Small intestine (tissue), 7 donors: ENCODE results near the gene ILK. TPM values are rescaled to one million over a fixed set of nuclear protein-coding genes. Genes with fewer than 3 reads are reported as not detected.

Source experiments
- DNase-seq, 2 donors: peaks; one replicate each; pipeline versions ENCODE4 v3.0.0 to v3.0.0-alpha.2; 2013
- FAIRE-seq: peaks from 2 replicates; lab custom pipeline; 2012; peaks lifted over from hg19 to GRCh38; lab: Jason Lieb, UNC
- H3K27ac ChIP-seq, 3 donors: one replicate each; pipeline ENCODE4 v1.5.1; 2013; ENCODE audit warnings: low read length in 2 of 3, mild to moderate bottlenecking in 2 of 3, control low read depth in 1 of 3, inconsistent platforms in 1 of 3, low read depth in 1 of 3, moderate library complexity in 1 of 3
- H3K27me3 ChIP-seq, 3 donors: one replicate each; pipeline ENCODE4 v1.6.1; 2013; ENCODE audit warnings: low read length in 3 of 3, inconsistent platforms in 1 of 3; ENCODE audit not compliant: control insufficient read depth in 3 of 3, insufficient read depth in 3 of 3
- H3K36me3 ChIP-seq, 3 donors: one replicate each; pipeline ENCODE4 v1.6.1; 2013; ENCODE audit warnings: low read length in 3 of 3, inconsistent platforms in 1 of 3, low read depth in 1 of 3, mild to moderate bottlenecking in 1 of 3, moderate library complexity in 1 of 3; ENCODE audit not compliant: control insufficient read depth in 3 of 3, insufficient read depth in 2 of 3
- H3K4me1 ChIP-seq, 3 donors: one replicate each; pipeline ENCODE4 v1.6.1; 2013; ENCODE audit warnings: low read length in 2 of 3, inconsistent platforms in 1 of 3, low read depth in 1 of 3, mild to moderate bottlenecking in 1 of 3, moderate library complexity in 1 of 3; ENCODE audit not compliant: control insufficient read depth in 3 of 3, insufficient read depth in 2 of 3
- H3K4me3 ChIP-seq, 3 donors: one replicate each; pipeline ENCODE4 v1.5.1; 2013; ENCODE audit warnings: low read length in 3 of 3, control low read depth in 1 of 3, inconsistent platforms in 1 of 3, low read depth in 1 of 3, mild to moderate bottlenecking in 1 of 3, moderate library complexity in 1 of 3
- H3K9me3 ChIP-seq, 2 donors: one replicate each; pipeline ENCODE4 v1.6.1; 2013; ENCODE audit warnings: low read depth in 1 of 2, low read length in 1 of 2; ENCODE audit not compliant: control insufficient read depth in 2 of 2, insufficient read depth in 1 of 2
- WGBS, 3 donors: extraction: QIAGEN DNeasy Blood & Tissue Kit; methylation state at CpG; one replicate each; pipeline ENCODE4 v1.1.7; 2013; 5-methylcytosine and 5-hydroxymethylcytosine counted together
- polyA plus RNA-seq, 4 donors: library from polyadenylated mRNA; stranded (reverse) in 3 of 4; unstranded in 1 of 4; fragments of 200-250 nt in 3 of 4; fragments of 120-200 nt in 1 of 4; gene quantifications; one replicate each; pipeline versions ENCODE4 v1.2.1 to v1.2.3, GENCODE V29; 2013
- donor health status: healthy with polysubstance abuse.
- donor health status: control.
- donor health status: control.
- donor health status: Bipolar disorder and iron deficiency.
- donor health status: healthy.

Gene ILK
- polyA plus RNA-seq, 4 donors = 73.9 to 99.2 (median 93.1) TPM

DNA sequence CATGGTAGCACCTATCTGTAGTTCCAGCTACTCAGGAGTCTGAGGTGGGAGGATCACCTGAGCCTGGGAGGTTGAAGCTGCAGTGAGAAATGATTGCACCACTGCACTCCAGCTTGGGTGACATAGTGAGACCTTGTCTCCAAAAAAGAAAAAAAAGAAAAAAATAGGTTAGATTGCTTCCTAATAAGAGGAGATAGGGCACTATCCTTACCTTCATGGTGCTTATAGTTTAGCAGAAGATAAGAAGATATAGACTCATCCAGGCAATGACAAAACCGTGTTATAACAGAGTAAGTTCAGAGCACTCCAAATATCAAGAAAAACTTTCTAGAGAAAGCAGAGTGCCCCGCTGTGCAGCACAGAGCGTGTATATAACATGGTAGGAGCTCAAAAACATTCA is 42.3 kb upstream of the ILK start:
- no peak for FAIRE-seq
- H3K27me3 ChIP-seq = no peaks in the 10 kb centered on the region
- no peak for DNase-seq
- H3K4me3 ChIP-seq = no peak overlapping the region
- peaks cover 0 to 17% (median 0%) of the 10 kb centered on the region in 3 donors for H3K36me3 ChIP-seq
- H3K4me1 ChIP-seq = no peaks in the 10 kb centered on the region
- no peak overlapping the region for H3K27ac ChIP-seq
- WGBS, 3 donors = 92 to 96% (median 93%) methylated on average over 3 of the region's 3 CpGs
- no peaks in the 10 kb centered on the region for H3K9me3 ChIP-seq

DNA sequence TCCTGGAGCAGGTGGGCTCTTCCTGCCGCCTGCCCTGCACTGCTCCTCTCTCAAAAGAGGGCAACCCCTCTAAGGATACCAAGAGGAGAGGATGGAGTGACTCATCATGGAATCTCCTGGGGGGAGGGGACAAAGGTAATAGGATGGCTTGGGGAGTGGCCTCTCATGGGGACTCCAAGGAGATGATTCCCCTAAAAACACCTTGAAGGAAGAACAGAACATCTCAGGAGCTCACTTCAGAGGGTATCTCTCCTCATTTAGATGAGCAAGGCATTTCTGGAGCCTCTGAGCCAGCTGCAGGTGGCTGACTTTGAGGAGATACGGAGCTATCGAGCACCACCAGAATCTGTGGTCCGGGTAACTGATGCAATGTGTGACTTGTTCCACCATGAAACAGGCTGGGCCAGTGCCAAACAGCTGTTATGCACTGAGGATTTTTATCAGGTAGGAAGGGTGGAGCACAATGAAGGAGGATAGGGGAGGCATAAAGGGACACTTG is 40.4 kb upstream of the ILK start:
- H3K36me3 ChIP-seq = peaks cover 0 to 15% (median 0%) of the 10 kb centered on the region in 3 donors
- WGBS, 3 donors = 89 to 94% (median 93%) methylated on average over 4 of the region's 4 CpGs
- DNase-seq = no peak
- no peak for FAIRE-seq
- H3K4me3 ChIP-seq = no peak overlapping the region
- H3K27me3 ChIP-seq = no peaks in the 10 kb centered on the region
- no peaks in the 10 kb centered on the region for H3K9me3 ChIP-seq
- H3K27ac ChIP-seq = no peak overlapping the region
- no peaks in the 10 kb centered on the region for H3K4me1 ChIP-seq

DNA sequence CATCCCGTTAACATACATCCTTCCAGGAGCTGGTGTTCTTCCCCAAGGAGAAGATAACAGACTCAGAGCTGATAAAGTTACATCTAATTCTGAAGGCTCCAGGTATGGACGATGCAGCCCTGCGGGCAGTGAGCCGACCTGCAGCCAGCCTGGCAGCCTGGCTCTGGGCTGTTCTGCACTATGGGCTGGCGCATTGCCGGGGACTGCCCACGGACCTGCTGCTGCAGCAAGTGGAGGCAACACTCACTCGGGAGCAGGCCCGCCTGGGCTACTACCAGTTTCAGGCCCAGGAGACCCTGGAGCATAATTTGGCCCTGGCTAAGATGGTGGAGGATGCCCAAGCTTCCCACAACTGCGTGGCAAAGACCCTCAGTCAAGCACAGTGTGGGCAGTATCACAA is 39.9 kb upstream of the ILK start:
- no peaks in the 10 kb centered on the region for H3K27me3 ChIP-seq
- no peak for DNase-seq
- no peak for FAIRE-seq
- no peaks in the 10 kb centered on the region for H3K4me1 ChIP-seq
- 81 to 90% (median 85%) methylated on average over 10 of the region's 10 CpGs for WGBS, 3 donors
- peaks cover 0 to 15% (median 0%) of the 10 kb centered on the region in 3 donors for H3K36me3 ChIP-seq
- H3K9me3 ChIP-seq = no peaks in the 10 kb centered on the region
- H3K27ac ChIP-seq = no peak overlapping the region
- H3K4me3 ChIP-seq = no peak overlapping the region

DNA sequence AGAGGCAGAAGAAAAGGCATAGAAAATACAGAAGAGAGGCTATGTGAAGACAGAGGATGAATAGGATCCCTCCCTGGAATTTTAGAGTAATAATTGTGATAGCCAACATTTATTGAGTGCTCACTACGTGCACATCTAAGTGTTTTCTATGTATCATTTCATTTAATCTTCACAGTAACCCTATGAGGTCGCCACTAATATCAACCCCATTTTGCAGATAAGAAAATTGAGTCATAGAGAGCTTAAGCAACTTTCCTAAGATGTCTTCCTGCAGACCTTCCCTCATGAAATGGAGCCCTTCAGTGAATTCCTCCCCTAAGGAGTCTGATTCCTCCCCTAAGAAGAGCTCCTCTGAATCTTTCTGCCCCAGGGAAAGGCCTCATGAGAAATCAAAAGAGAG is 38.2 kb upstream of the ILK start:
- Histone ChIP-seq H3K27ac (no peak overlapping the region), H3K4me3 (no peak overlapping the region), H3K27me3 (no peaks in the 10 kb centered on the region), H3K9me3 (no peaks in the 10 kb centered on the region), H3K36me3 (peaks cover 0 to 17% (median 0%) of the 10 kb centered on the region in 3 donors), H3K4me1 (no peaks in the 10 kb centered on the region)
- no peak for DNase-seq
- no peak for FAIRE-seq
- 64 to 79% (median 77%) methylated on average over 2 of the region's 2 CpGs for WGBS, 3 donors

DNA sequence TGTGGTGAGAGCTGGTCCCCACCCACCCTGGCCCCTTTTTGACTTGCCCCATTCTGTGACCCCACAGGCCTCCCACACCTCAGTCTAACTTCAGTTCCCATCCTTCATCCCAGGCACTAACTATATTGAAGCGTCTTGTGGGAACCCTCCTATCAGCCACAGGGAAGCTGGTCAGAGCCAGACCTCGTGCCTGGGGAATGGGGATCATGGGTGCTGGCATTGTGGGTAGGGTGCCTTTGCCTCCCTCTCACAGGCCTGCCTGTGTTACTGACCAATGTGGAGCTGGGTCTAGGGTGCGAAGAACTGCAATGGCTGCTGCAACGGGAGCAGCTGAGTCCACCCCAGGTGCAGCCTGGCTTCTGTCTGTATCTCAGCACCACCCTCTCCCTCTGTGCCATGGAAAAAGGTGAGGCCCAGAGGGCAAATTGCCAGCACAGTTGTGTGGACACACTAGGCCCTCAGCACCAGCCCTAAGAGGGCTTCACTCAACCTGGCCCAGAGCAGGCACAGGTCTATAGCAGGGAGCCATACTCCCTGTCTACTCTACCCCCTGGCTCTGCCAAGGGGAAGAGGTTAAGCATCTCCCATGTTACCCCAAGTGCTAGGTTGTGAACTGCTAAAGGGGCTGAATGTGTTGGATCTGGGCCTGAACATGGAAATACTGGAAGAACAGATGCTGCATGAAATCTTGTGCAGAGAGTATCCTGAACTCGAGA is 37.4 kb upstream of the ILK start:
- Histone ChIP-seq H3K4me3 (no peak overlapping the region), H3K9me3 (no peaks in the 10 kb centered on the region), H3K27ac (no peak overlapping the region), H3K4me1 (no peaks in the 10 kb centered on the region), H3K36me3 (peaks cover 0 to 22% (median 0%) of the 10 kb centered on the region in 3 donors), H3K27me3 (peaks cover 0 to 6% (median 0%) of the 10 kb centered on the region in 3 donors)
- DNase-seq = no peak
- WGBS, 3 donors = 86 to 96% (median 91%) methylated on average over 5 of the region's 5 CpGs
- no peak for FAIRE-seq

DNA sequence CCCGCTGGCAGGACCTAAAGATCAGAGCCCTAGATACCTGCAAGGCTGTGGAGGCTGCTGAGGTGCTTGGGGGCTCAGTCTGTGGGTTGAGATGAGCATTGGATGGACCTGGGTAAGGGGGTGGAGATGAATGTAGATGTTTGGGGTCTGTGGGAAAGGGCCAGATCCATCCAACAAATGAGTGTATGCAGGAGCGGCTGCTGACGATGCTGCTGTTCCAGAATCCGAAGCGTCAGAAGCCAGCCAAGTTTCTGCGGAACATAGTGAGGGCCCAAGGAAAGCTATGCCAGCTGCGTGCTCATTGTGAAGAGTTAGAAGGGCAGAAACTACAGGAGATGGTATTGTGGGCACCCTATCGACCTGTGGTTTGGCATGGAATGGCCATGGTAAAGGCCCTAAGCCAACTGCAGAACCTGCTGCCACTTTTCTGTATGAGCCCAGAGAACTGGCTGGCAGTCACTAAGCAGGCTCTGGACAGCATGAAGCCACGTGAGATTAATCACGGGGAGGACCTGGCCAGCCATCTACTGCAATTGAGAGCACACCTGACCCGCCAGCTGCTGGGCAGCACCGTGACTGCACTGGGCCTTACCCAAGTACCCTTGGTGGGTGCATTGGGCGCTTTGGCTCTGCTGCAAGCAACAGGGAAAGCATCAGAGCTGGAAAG is 36.7 kb upstream of the ILK start:
- FAIRE-seq (no peak), DNase-seq (no peak)
- H3K4me1 ChIP-seq = no peaks in the 10 kb centered on the region
- peaks cover 0 to 12% (median 0%) of the 10 kb centered on the region in 3 donors for H3K27me3 ChIP-seq
- H3K4me3 ChIP-seq = no peak overlapping the region
- peaks cover 0 to 24% (median 0%) of the 10 kb centered on the region in 3 donors for H3K36me3 ChIP-seq
- no peak overlapping the region for H3K27ac ChIP-seq
- WGBS, 3 donors = 88 to 93% (median 89%) methylated on average over 13 of the region's 13 CpGs
- H3K9me3 ChIP-seq = no peaks in the 10 kb centered on the region

DNA sequence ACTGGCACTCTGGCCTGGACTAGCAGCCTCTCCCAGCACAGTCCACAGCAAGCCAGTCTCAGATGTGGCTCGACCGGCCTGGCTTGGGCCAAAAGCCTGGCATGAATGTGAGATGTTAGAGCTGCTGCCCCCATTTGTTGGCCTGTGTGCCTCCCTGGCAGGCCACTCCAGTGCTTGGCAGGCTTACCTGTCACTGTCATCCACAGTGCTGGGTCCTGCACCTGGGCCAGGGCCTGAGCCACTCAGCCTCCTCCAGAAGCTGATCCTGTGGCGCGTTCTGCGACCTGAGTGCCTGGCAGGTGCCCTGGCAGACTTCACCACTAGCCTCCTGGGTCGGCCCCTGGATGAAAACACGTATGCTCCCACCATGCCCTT is 36.2 kb upstream of the ILK start:
- WGBS, 3 donors = 95 to 97% (median 96%) methylated on average over 7 of the region's 7 CpGs
- FAIRE-seq (no peak), DNase-seq (no peak)
- no peak overlapping the region for H3K4me3 ChIP-seq
- no peak overlapping the region for H3K27ac ChIP-seq
- H3K9me3 ChIP-seq = no peaks in the 10 kb centered on the region
- no peaks in the 10 kb centered on the region for H3K4me1 ChIP-seq
- H3K27me3 ChIP-seq = peaks cover 0 to 12% (median 0%) of the 10 kb centered on the region in 3 donors
- H3K36me3 ChIP-seq = peaks cover 0 to 24% (median 0%) of the 10 kb centered on the region in 3 donors

DNA sequence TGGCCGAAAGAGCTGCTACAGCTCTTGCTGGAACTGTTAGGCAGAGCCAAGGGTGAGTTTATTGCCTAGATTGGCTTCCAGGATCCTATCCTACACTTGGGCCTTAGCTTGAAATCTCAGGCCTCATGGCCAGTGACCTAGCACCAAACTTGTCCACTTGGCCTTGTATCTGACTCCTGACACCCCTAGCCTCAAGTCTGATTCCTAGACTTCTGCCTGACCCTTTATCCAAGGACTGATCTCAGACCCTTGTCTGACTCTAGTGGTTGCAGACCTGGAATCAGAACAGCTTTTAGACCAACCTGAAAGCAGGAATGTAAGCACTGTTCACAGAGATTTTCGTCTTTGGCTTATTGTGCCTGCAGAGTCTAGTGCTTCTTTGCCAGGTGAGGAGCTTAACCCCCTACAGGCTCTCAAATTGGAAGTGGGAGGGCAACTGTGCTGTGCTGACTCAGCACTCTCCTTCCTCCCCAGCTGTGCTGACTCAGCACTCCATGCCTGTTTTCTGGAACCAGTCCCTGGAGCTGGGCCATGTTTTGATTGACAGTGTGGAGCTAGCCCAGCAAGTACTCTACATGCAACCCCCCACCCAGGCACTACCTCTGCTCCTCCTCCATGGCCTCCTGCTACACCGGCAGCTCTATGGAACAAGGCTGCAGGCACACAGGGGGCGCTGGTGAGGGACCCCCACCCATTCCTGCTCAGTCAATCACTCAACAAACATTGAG is 35.2 kb upstream of the ILK start:
- DNase-seq = peak; percentile 24 to 25
- H3K27ac ChIP-seq = no peak overlapping the region
- no peaks in the 10 kb centered on the region for H3K4me1 ChIP-seq
- H3K9me3 ChIP-seq = no peaks in the 10 kb centered on the region
- H3K4me3 ChIP-seq = no peak overlapping the region
- peaks cover 0 to 12% (median 0%) of the 10 kb centered on the region in 3 donors for H3K27me3 ChIP-seq
- peaks cover 0 to 18% (median 0%) of the 10 kb centered on the region in 3 donors for H3K36me3 ChIP-seq
- FAIRE-seq = no peak
- 76 to 88% (median 87%) methylated on average over 4 of the region's 4 CpGs for WGBS, 3 donors
